B cell (primary cell): ENCODE measurements around the gene FOSB.

ENCODE experiments used
- EZH2 ChIP-seq: IDR thresholded peaks from 2 replicates; pipeline ENCODE4 v1.6.1; 2012; ENCODE audit warnings: borderline replicate concordance, low read depth, mild to moderate bottlenecking, moderate library complexity, low read length; ENCODE audit not compliant: insufficient read depth, poor library complexity, severe bottlenecking
- TF ChIP-seq, protein P1 (sequence below): fragments of 200-600 bp; IDR thresholded peaks from one replicate; pipeline ENCODE4 v1.8.0; 2022; ENCODE audit warnings: antibody characterized with exemption, mild to moderate bottlenecking

GRCh38 chr19:45507872-45508416, 40.1 kb downstream of the FOSB start:
- TF ChIP-seq, protein P1, sequence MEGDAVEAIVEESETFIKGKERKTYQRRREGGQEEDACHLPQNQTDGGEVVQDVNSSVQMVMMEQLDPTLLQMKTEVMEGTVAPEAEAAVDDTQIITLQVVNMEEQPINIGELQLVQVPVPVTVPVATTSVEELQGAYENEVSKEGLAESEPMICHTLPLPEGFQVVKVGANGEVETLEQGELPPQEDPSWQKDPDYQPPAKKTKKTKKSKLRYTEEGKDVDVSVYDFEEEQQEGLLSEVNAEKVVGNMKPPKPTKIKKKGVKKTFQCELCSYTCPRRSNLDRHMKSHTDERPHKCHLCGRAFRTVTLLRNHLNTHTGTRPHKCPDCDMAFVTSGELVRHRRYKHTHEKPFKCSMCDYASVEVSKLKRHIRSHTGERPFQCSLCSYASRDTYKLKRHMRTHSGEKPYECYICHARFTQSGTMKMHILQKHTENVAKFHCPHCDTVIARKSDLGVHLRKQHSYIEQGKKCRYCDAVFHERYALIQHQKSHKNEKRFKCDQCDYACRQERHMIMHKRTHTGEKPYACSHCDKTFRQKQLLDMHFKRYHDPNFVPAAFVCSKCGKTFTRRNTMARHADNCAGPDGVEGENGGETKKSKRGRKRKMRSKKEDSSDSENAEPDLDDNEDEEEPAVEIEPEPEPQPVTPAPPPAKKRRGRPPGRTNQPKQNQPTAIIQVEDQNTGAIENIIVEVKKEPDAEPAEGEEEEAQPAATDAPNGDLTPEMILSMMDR = no peak
- no peak for TF ChIP-seq EZH2
